GM21360 (cell line): ENCODE results near the gene TRAF3IP1.
"Not testable (repeated sequence)": the region's sequence is repeated elsewhere in the genome, so short reads cannot be mapped to it uniquely, and the experiment has no call there.

Experiments used
- ATAC-seq: cut with Tn5 transposase; IDR thresholded peaks from one replicate; pipeline ENCODE4 v1.9.1; 2021; ENCODE audit warnings: mild to moderate bottlenecking, moderate library complexity; ENCODE audit not compliant: unreplicated experiment

Gene TRAF3IP1

GRCh38 chr2:238320246-238320647, at the start of gene TRAF3IP1:
Gene TRAF3IP1 (plus strand): TSS chr2:238320518. CDS start chr2:238320663, 145 bp downstream.
- peak; percentile 96 for ATAC-seq

- no peak for ATAC-seq
Observed at GRCh38 chr2:238270606-238271005, 49.7 kb upstream of the TRAF3IP1 start.

GRCh38 chr2:238271061-238271554, 49.2 kb upstream of the TRAF3IP1 start:
- ATAC-seq = no peak

- ATAC-seq = not testable (repeated sequence)
Observed at GRCh38 chr2:238271686-238272085, 48.6 kb upstream of the TRAF3IP1 start.

DNA sequence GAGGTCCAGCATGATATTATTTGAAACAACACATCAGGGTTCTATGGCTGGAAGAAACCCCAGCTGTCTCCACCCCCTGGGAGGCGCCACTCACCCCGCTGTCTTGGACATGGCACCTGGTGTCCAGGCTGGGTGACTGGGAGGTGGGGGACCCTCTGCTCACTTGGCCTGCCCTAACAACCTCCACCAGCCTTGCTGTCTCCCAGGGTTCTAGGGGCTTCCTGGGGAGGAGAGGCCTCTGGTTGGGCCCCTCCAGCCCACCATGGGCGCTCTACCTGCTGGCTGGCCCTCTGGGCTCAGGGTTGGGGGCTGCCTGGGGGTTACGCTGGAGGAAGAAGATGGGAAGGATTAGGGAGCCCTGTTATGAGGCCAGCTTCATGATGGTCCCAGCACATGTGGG, 48.2 kb upstream of the TRAF3IP1 start:
- ATAC-seq = no peak

GRCh38 chr2:238273433-238273832, 46.9 kb upstream of the TRAF3IP1 start:
- not testable (repeated sequence) for ATAC-seq

DNA sequence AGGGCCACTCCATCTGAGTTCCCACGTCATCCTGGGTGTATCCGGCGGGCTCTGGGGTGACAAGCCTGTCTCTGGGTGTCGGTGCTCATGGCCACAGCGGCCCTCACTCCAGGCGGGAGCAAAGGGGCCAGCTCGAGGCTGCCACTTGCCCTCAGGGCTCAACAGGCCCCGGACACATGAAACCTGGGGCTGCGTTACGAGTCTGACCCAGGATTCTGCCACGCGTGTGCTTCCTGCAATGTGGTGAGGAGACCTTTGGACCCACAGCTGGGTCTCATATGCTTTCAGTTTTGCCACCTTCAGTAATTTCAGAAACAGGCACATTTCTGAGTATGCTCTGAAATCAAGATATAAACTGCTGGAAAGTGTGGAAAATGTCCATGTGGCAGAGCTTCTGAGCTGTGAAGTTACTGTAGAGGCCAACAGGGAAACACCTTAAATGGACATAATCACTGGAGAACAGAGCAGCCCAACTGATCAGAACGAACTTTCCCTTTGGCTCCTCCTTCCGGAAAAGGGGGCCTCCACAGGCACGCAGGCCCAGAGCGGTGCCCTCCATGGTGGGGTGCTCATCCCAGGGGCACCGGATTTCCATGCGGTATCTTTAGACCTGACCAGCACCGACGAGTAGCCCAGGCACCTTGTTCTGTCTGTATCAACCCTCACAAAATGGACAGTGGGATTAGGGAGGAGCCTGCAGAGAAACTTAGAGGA, 46.0 kb upstream of the TRAF3IP1 start:
- no peak for ATAC-seq

DNA sequence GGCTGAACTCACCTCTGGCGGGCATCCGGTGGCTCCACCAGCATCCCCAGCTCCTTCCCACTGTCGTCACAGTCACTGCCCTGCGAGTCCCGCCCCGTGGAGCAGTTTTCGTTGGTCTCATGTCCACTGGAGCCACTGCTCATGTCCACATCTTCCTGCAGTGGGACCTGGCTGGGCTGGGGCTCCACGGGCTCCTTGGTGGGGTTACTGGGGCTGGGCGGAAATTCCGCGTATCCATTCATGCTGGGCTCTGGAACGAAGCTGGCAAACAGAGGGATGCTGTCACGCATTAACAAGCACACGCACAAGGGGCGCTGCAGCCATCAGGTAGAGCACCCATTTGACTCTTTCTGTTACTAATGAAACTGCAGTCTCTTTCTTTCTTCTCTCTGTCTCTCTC, 42.6 kb upstream of the TRAF3IP1 start:
- no peak for ATAC-seq

DNA sequence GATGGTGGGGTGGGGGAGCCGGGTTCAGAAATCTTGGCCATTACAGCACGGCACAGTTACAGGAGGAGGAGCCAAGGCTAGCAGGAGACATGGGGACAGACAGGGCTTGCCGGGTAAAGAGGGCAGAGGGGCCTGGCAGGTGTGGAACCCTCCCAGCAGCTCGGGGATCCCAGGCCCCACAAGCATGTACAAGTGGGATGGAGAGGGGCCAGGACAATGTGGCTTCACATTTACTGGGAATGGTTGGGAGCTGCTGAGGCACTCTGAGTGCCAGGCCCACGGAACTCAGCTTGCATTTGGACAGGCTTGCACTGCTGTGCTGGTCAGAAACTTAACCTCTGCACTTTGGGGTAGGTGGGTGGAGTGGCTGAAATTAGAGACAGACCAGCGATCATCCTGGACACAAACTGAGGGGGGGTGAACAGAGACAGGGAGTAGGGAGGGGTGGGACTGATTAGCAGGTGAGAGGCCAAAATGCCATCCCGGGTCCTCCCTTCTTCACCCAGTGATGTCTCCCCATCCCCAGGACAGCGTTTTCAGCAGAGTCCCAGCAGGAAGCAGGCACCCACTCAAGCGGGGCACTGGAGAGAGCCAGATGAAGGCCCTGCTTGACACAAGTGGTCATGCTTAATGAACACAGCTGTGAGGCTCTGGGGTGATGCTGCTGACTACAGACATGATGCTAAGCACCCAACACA, 41.5 kb upstream of the TRAF3IP1 start:
- ATAC-seq = no peak

DNA sequence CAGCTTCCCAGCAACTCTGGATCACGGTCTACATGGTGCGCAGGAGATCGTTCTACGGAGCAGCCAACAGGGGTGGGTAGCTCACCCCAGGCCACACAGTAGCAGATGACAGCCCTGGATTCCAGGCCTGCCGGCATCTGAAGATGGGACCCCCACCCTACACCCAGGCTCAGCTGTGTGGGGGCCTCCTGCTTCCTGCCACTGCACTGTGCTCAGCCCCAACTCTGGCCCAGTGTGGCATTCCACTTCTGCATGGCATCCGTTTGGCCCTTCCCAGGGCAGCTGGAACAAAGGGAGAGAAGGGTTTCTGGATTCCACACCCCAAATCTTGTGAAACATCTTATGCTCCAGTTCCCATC, 41.0 kb upstream of the TRAF3IP1 start:
- no peak for ATAC-seq

- no peak for ATAC-seq
Observed at GRCh38 chr2:238280083-238280825, 40.1 kb upstream of the TRAF3IP1 start.

DNA sequence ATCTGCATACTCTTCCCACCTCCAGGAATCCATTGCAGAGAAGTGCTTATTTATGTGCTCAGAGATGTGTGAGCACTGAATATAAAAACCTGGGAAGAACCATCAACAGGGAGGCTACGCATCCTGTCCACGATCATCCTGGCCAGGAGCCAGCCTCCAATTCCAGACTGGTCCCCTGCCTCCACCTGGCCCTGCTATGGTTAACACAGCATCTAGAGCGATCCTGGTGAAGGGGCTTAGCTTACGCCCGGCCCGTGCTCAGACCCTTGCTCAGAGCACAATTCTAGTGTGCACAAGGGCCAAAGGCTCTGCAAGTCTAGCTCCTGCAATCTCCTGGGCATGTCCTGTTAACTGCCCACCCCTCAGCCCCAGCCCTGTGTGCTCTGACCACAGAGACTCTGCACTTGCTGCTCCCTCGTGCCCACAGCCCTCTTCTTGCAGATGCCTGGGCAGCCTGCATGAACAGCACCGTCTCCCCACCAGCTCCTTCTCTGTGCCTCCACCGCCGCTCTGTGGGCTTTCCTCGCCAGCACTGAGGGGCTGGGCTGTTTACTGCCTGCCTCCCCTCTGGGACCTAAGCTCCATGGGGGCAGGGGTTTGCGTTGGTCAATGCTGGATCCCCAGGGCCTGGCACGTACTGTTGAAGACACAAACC, 38.4 kb upstream of the TRAF3IP1 start:
- ATAC-seq = no peak

DNA sequence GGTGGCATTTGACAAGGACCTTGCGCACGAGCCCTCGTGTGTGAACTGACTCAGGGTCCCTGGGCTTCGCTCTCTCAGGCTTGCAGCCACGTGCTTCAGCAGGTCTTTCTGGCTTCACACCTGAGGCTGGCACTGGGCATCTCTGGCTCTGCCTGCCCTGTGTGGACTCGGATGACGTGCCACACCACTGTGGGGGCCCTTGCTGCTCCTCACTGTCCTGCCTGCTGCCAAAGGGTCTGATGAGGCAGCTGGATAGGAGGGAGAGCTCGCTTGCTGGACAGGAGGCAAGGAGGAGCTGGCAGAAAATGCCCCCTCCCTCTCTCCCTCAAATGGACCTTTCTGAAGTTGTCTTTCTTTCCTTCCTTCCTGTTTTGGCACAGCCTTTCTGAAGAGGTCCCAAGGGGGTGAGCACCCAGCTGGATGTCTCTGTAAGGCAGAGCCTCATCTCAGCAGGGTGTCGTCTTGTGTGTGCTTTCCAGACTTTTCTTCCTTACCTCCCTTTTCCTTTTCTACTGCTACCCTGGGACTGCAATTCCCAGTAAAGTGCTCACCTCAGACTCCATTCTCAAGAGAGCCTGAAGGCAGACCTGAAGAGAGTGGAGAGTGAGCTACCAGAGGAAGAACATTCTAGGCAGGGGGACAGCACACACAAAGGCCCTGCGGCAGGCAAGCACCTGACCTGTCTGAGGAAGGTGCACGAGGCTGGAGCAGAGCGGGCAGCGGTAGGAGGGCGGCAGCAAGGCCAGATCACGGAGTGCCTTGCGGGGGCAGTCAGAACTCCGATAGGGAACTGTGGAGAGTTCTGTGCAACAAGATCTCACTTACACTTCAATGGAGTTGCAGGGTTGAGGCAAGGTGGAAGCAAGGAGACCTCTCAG, 37.2 kb upstream of the TRAF3IP1 start:
- ATAC-seq = no peak

DNA sequence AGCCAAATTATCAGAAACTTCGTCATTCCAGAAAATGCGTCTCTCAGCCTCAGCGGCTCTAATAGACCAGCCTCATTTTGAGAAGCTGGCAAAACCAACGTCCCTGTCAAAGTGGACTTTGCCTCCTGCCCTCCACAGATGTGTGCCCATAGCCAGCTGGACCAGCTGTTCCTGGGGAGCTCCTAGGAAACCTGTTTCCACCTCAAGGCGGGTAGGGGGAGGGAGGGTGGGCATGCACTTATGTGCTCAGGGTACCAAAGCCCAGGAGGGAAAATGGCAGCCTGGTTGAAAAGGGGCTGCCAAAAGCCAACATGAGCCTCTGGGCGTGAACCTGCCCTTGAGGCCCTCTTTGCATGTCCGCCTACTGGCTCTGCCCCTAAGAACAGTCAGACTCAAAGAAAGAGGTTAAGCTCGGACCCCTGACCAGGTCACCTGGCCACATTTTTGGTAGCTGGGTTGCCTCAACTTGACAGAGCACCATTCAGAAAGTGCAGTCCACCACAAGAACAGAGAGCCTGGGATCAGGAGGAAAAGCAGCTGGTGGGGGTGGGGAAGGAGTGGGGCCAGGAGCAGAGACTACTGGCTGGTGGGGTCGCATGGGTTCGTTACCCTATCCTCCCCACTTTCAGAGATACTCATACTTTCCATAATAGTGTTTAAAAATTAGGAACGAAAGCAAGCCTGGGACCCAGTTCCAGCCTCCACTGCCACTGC, 35.4 kb upstream of the TRAF3IP1 start:
- ATAC-seq = no peak

- no peak for ATAC-seq
Observed at GRCh38 chr2:238285653-238286082, 34.6 kb upstream of the TRAF3IP1 start.

DNA sequence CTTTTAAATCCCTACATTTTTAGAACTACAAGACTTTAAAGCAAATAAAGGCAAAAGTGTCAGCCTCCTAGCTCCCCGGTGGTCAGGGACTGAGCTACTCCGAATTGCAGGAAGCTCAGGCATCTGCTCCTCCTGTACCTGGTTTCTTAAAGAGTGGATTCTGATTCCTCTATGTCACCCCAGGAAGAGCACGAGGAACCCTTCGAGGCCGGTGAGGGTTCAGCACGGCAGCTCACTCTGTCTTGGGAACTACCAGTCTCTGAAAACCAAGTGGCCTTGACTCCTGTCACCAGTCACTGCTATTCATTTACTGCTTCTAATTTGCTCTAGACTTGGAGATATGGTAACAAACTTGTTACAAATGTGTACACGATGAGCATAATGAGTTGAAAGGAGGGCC, 34.2 kb upstream of the TRAF3IP1 start:
- no peak for ATAC-seq

DNA sequence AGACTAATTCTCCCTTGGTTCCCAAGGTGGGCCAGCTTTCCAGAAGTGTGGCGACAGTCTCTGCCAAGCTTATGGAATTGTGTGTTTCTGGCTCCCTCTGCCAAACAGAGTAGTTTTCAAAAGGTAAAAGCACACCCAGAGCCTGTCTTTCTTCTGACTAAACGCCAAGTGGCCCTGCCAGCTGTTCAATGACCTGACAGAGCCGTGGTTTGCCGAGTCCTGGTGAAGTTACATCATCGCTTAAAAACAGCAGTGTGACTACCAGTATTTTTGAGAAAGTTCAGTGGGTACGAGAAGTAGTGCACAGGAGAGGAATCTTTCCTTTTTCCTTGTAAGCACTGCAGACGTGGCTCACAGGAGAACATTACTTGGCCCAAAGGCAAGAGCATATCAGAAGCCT, 33.8 kb upstream of the TRAF3IP1 start:
- no peak for ATAC-seq

GRCh38 chr2:238286987-238287736, 33.2 kb upstream of the TRAF3IP1 start:
- no peak for ATAC-seq
